GM19193 (cell line): Measurements from ENCODE around the gene RELN.

ENCODE experiments used
- POLR2A ChIP-seq: IDR thresholded peaks from 4 replicates; pipeline ENCODE4 v1.6.1; 2011; ENCODE audit not compliant: insufficient read depth, insufficient read length; ENCODE audit errors: extremely low read depth

Gene RELN

GRCh38 chr7:103462358-103462757 lies 527.1 kb downstream of the RELN start:
- no peak for TF ChIP-seq POLR2A

- no peak for TF ChIP-seq POLR2A
Measured at GRCh38 chr7:103447073-103447960, 542.1 kb downstream of the RELN start.

GRCh38 chr7:103446049-103446520 lies 543.4 kb downstream of the RELN start, which contains the start of gene SLC26A5:
Gene SLC26A5 (minus strand): TSS chr7:103446207. CDS start chr7:103421514, 24,693 bp downstream.
- TF ChIP-seq POLR2A: no peak

GRCh38 chr7:103445228-103446048 lies 544.0 kb downstream of the RELN start:
- no peak for TF ChIP-seq POLR2A

- no peak for TF ChIP-seq POLR2A
Measured at GRCh38 chr7:103439661-103440060, 549.8 kb downstream of the RELN start.

- TF ChIP-seq POLR2A: no peak
Measured at GRCh38 chr7:103437623-103438022, 551.8 kb downstream of the RELN start.

- no peak for TF ChIP-seq POLR2A
Measured at GRCh38 chr7:103432712-103433111, 556.7 kb downstream of the RELN start.

- no peak for TF ChIP-seq POLR2A
Measured at GRCh38 chr7:103425177-103425576, 564.3 kb downstream of the RELN start.

GRCh38 chr7:103423467-103424179 lies 565.8 kb downstream of the RELN start:
- no peak for TF ChIP-seq POLR2A
